Nephron (organoid): Measurements from ENCODE around the gene SLC4A8.

Source experiments
- H3K27ac Mint-ChIP-seq, 3 experiments: 2 replicates each; pipeline ENCODE4 v1.8.0; 2020; ENCODE audit warnings: mixed read lengths in 3 of 3, mild to moderate bottlenecking in 2 of 3, moderate library complexity in 1 of 3
- H3K27me3 Mint-ChIP-seq: 2 replicates; pipeline ENCODE4 v1.8.0; 2021; ENCODE audit warnings: low read depth, mild to moderate bottlenecking, moderate library complexity, mixed read lengths
- H3K36me3 Mint-ChIP-seq: 2 replicates; pipeline ENCODE4 v1.8.0; 2020; ENCODE audit warnings: low read depth, mixed read lengths
- H3K4me1 Mint-ChIP-seq: 2 replicates; pipeline ENCODE4 v1.8.0; 2020; ENCODE audit warnings: mixed read lengths
- H3K4me3 Mint-ChIP-seq, 3 experiments: 2 replicates each; pipeline ENCODE4 v1.8.0; 2020; ENCODE audit warnings: mild to moderate bottlenecking in 3 of 3, mixed read lengths in 3 of 3, moderate library complexity in 2 of 3
- H3K9me3 Mint-ChIP-seq: 2 replicates; pipeline ENCODE4 v1.8.0; 2020; ENCODE audit warnings: mixed read lengths
- CTCF ChIP-seq, 3 experiments: fragments of 200-600 bp; sonication (generic); IDR thresholded peaks; one replicate each; pipeline ENCODE4 v1.5.0; 2021; ENCODE audit warnings: antibody characterized with exemption in 3 of 3; ENCODE audit not compliant: unreplicated experiment in 3 of 3

The SLC4A8 gene

GRCh38 chr12:51437431-51437830 is 12.8 kb downstream of the SLC4A8 start:
- Mint-ChIP-seq H3K4me1 (no peaks in the 10 kb centered on the region), H3K4me3 (no peak overlapping the region), H3K27ac (no peak overlapping the region), H3K9me3 (no peaks in the 10 kb centered on the region), H3K27me3 (peaks cover 4% of the 10 kb centered on the region), H3K36me3 (no peaks in the 10 kb centered on the region)
- no peak for TF ChIP-seq CTCF (IDR thresholded peaks at IDR 0.05; ENCODE audit: unreplicated experiment in 3 of 3)

- no peak for TF ChIP-seq CTCF (IDR thresholded peaks at IDR 0.05; ENCODE audit: unreplicated experiment in 3 of 3)
- Mint-ChIP-seq H3K4me3 (no peak overlapping the region), H3K27me3 (peaks cover 4% of the 10 kb centered on the region), H3K4me1 (no peaks in the 10 kb centered on the region), H3K9me3 (no peaks in the 10 kb centered on the region), H3K36me3 (no peaks in the 10 kb centered on the region), H3K27ac (no peak overlapping the region)
These were observed 14.7 kb downstream of the SLC4A8 start for GRCh38 chr12:51439330-51439729.

GRCh38 chr12:51441583-51441982 is 17.0 kb downstream of the SLC4A8 start:
- H3K27me3 Mint-ChIP-seq = peaks cover 4% of the 10 kb centered on the region
- no peaks in the 10 kb centered on the region for H3K9me3 Mint-ChIP-seq

GRCh38 chr12:51442324-51442723 is 17.7 kb downstream of the SLC4A8 start:
- H3K4me3 Mint-ChIP-seq = no peak overlapping the region
- H3K4me1 Mint-ChIP-seq = no peaks in the 10 kb centered on the region
- no peak overlapping the region for H3K27ac Mint-ChIP-seq
- TF ChIP-seq CTCF (IDR thresholded peaks at IDR 0.05; ENCODE audit: unreplicated experiment in 3 of 3) = no peak
- peaks cover 7% of the 10 kb centered on the region for H3K27me3 Mint-ChIP-seq
- no peaks in the 10 kb centered on the region for H3K36me3 Mint-ChIP-seq
- no peaks in the 10 kb centered on the region for H3K9me3 Mint-ChIP-seq

More at GRCh38 chr12:51441583-51441982, 17.0 kb downstream of the SLC4A8 start:
- Mint-ChIP-seq H3K4me3 (no peak overlapping the region), H3K4me1 (no peaks in the 10 kb centered on the region), H3K36me3 (no peaks in the 10 kb centered on the region), H3K27ac (no peak overlapping the region)
- TF ChIP-seq CTCF (IDR thresholded peaks at IDR 0.05; ENCODE audit: unreplicated experiment in 3 of 3) = no peak

GRCh38 chr12:51443573-51443972 is 18.9 kb downstream of the SLC4A8 start:
- H3K4me3 Mint-ChIP-seq = no peak overlapping the region
- H3K27ac Mint-ChIP-seq = no peak overlapping the region
- TF ChIP-seq CTCF (IDR thresholded peaks at IDR 0.05; ENCODE audit: unreplicated experiment in 3 of 3) = no peak

GRCh38 chr12:51448618-51449256 is 24.1 kb downstream of the SLC4A8 start:
- Mint-ChIP-seq H3K36me3 (no peaks in the 10 kb centered on the region), H3K4me3 (no peak overlapping the region), H3K4me1 (no peaks in the 10 kb centered on the region), H3K27me3 (peaks cover 4% of the 10 kb centered on the region), H3K27ac (no peak overlapping the region), H3K9me3 (no peaks in the 10 kb centered on the region)
- no peak for TF ChIP-seq CTCF (IDR thresholded peaks at IDR 0.05; ENCODE audit: unreplicated experiment in 3 of 3)

More at GRCh38 chr12:51443573-51443972, 18.9 kb downstream of the SLC4A8 start:
- no peaks in the 10 kb centered on the region for H3K9me3 Mint-ChIP-seq
- H3K4me1 Mint-ChIP-seq = no peaks in the 10 kb centered on the region
- peaks cover 9% of the 10 kb centered on the region for H3K27me3 Mint-ChIP-seq
- H3K36me3 Mint-ChIP-seq = no peaks in the 10 kb centered on the region
